Prostate gland (tissue), 2 donors: ENCODE measurements around the gene TMEM131. TPM values are rescaled to one million over a fixed set of nuclear protein-coding genes. Genes with fewer than 3 reads are reported as not detected.

Experiments used
- DNase-seq: peaks from one replicate; pipeline ENCODE4 v3.0.0-alpha.2; 2019; ENCODE audit warnings: low spot score
- H3K27ac ChIP-seq, 2 donors: fragments of 200-600 bp; sonication (generic); 2 replicates each; pipeline ENCODE4 v1.5.1; 2017 to 2019
- H3K27me3 ChIP-seq: fragments of 200-600 bp; sonication (generic); replicated peaks from 2 replicates; pipeline ENCODE4 v1.5.1; 2019; ENCODE audit not compliant: insufficient read depth
- H3K36me3 ChIP-seq, 2 donors: fragments of 200-600 bp; sonication (generic); 1 replicate in 1 of 2; 2 replicates in 1 of 2; pipeline versions ENCODE4 v1.5.1 to v1.8.1; 2017 to 2019
- H3K4me1 ChIP-seq: fragments of 200-600 bp; sonication (generic); replicated peaks from 2 replicates; pipeline ENCODE4 v1.5.1; 2019
- H3K4me3 ChIP-seq, 2 donors: fragments of 200-600 bp; sonication (generic); 2 replicates each; pipeline ENCODE4 v1.5.1; 2017 to 2019
- H3K9me3 ChIP-seq: fragments of 200-600 bp; sonication (generic); 2 replicates; pipeline ENCODE4 v1.5.1; 2017
- POLR2A ChIP-seq: fragments of 450-650 bp; IDR thresholded peaks from one replicate; pipeline ENCODE4 v1.6.1; 2016; ENCODE audit warnings: antibody characterized with exemption, mild to moderate bottlenecking
- POLR2AphosphoS5 ChIP-seq: sonication (generic); formaldehyde crosslinking; IDR thresholded peaks from one replicate; pipeline ENCODE4 v1.6.1; 2017; ENCODE audit warnings: antibody characterized with exemption
- WGBS: methylation state at CpG from one replicate; pipeline ENCODE4 v1.1.5; 2018; 5-methylcytosine and 5-hydroxymethylcytosine counted together
- intact Hi-C: fragments of 100-400 bp; cut with DNase I; formaldehyde crosslinking; loops from one replicate; pipeline ENCODE4 v1.14.2; 2022
- total RNA-seq, 2 donors: library from RNA; depleted of rRNA; stranded (reverse); fragments of >200 nt; gene quantifications; one replicate each; pipeline ENCODE4 v1.1.0, GENCODE V29; 2016
- TF ChIP-seq, protein P1 (sequence below), 4 experiments: fragments of 200-600 bp in 2 of 4; fragments of 450-650 bp in 2 of 4; sonication (generic) in 2 of 4; IDR thresholded peaks; 1 replicate in 3 of 4; 2 replicates in 1 of 4; pipeline ENCODE4 v1.5.1; 2016 to 2019; ENCODE audit warnings: antibody characterized with exemption in 4 of 4, mild to moderate bottlenecking in 2 of 4, moderate library complexity in 2 of 4

The TMEM131 gene
- total RNA-seq, 2 donors from 2014 or later: 40.6 to 42.0 TPM

DNA sequence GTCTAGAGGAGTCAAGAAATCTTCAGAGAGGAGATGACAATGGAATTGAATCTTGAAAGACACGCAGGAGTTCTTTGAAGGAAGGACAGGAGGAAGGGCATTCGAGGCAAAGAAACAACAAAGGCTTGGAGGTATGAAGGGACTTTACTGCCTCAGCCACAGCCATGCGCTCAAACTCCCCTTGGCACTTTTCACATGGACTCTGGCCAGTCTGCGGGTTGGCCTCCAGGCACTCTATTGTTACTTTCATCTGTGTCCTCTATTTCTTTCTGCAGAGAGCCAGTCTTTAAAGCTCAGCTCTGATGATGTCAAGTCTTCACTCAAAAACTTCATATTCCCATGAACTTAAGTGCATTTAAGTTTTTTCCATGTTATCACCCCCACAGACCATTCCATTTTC is 186.9 kb downstream of the TMEM131 start:
- Histone ChIP-seq H3K27me3 (no peaks in the 10 kb centered on the region), H3K27ac (no peak overlapping the region), H3K36me3 (no peaks in the 10 kb centered on the region), H3K4me3 (no peak overlapping the region), H3K4me1 (no peaks in the 10 kb centered on the region), H3K9me3 (no peaks in the 10 kb centered on the region)
- DNase-seq: no peak
- 50% methylated on average over 4 of the region's 4 CpGs for WGBS
- no peak for TF ChIP-seq POLR2AphosphoS5
- TF ChIP-seq POLR2A: no peak
- TF ChIP-seq, protein P1, sequence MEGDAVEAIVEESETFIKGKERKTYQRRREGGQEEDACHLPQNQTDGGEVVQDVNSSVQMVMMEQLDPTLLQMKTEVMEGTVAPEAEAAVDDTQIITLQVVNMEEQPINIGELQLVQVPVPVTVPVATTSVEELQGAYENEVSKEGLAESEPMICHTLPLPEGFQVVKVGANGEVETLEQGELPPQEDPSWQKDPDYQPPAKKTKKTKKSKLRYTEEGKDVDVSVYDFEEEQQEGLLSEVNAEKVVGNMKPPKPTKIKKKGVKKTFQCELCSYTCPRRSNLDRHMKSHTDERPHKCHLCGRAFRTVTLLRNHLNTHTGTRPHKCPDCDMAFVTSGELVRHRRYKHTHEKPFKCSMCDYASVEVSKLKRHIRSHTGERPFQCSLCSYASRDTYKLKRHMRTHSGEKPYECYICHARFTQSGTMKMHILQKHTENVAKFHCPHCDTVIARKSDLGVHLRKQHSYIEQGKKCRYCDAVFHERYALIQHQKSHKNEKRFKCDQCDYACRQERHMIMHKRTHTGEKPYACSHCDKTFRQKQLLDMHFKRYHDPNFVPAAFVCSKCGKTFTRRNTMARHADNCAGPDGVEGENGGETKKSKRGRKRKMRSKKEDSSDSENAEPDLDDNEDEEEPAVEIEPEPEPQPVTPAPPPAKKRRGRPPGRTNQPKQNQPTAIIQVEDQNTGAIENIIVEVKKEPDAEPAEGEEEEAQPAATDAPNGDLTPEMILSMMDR (IDR thresholded peaks at IDR 0.05): no peak
- intact Hi-C loops: loop anchor here (5.0 to 10.0 kb wide), 2 partner anchors 188 to 366 kb away; partner anchors contain the start of gene TMEM131

DNA sequence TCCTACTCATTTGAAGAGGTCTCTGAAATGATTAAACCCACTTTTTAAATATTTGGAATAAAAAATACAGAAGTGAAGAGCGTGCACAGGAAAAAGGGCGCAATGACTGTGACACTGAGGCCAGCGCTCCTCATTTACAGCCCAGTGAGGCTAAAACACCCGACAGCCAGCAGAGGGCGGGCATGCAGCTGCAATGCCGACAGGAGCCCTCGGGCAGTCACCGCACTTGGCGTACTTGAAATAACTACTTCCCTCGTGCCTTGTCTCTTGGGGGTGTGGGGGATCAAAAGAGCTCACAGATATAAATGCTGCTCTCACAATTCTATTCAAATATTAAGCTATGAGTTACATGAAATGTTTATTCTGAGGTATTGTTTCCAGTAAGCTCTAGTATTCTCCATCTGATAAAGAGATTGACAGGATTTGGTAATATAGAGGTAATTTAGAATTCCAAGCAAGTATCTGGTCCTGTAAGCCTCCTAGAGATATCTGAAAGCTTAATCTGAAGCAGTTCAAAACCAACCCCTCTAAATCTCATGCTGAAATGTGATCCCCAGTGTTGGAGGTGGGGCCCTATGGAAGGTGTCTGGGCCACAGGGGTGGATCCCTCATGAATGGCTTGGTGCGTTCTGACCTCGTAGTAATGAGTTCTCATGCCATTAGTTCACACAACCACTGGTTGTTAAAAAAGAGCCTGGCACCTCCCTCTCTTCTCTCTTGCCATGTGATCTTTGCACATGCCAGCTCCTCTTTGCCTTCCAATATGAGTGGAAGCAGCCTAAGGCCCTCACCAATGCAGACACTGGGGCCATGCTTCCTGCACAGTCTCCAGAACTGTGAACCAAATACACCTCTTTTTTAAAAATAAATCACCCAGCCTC is 188.8 kb downstream of the TMEM131 start:
- Histone ChIP-seq H3K36me3 (no peaks in the 10 kb centered on the region), H3K27ac (no peak overlapping the region), H3K27me3 (no peaks in the 10 kb centered on the region), H3K4me1 (no peaks in the 10 kb centered on the region), H3K4me3 (no peak overlapping the region), H3K9me3 (no peaks in the 10 kb centered on the region)
- intact Hi-C loops: loop anchor here (1.0 to 10.0 kb wide), 3 partner anchors 190 to 578 kb away; partner anchors contain the start of gene TMEM131
- no peak for TF ChIP-seq POLR2A
- peak; percentile 24 for TF ChIP-seq POLR2AphosphoS5
- TF ChIP-seq, protein P1 (IDR thresholded peaks at IDR 0.05): peak; percentile 85 to 94 (median 90)
- peak; percentile 80 for DNase-seq
- WGBS: 24% methylated on average over 12 of the region's 12 CpGs

DNA sequence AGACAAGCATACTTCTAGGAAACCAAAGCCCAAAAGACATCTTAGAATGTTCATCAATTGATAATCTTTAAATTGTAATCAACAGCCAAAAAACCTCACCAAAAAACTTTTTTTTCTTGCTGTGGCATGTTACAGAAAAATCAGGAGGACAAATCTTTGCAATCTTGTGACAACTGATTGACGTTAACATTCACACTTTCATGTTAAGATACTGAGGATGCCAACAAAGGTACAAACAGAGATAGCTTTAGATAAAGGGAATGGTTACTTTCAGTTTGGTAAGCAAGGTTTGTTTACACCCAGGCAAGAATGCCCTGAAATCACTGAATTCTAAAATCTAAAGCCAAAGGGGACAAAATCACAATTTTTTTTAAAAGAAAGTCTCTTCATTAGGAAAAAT is 190.0 kb downstream of the TMEM131 start:
- TF ChIP-seq, protein P1 (IDR thresholded peaks at IDR 0.05): no peak
- TF ChIP-seq POLR2A (no peak), POLR2AphosphoS5 (no peak)
- Histone ChIP-seq H3K9me3 (no peaks in the 10 kb centered on the region), H3K27me3 (no peaks in the 10 kb centered on the region), H3K4me1 (no peaks in the 10 kb centered on the region), H3K4me3 (no peak overlapping the region), H3K36me3 (no peaks in the 10 kb centered on the region), H3K27ac (no peak overlapping the region)
- intact Hi-C loops: loop anchor here (1.0 to 10.0 kb wide), 3 partner anchors 192 to 580 kb away; partner anchors contain the start of gene TMEM131
- DNase-seq: no peak
- 77% methylated on average over 1 of the region's 1 CpG for WGBS

DNA sequence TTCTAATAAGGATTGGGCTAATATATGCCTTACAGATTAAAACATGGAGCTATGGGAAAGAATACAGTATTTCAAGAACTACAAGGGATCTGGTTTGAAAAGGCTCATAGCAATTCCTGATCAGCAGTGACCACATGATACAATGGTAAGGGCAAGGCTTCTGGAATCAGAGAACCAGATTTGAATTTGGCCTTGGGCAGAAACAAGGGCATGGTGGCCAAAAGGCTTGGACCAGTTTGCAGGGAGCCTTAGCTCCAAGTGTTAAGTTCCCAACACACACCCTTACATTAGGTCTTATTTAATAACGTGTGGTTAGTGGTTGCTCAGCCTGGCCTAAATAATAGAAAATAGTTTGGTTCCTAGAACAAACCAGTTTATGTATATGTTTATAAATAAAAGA is 194.7 kb downstream of the TMEM131 start:
- no peak overlapping the region for H3K4me3 ChIP-seq
- DNase-seq: no peak
- WGBS: 86% methylated on average over 1 of the region's 1 CpG
- no peaks in the 10 kb centered on the region for H3K9me3 ChIP-seq
- no peak overlapping the region for H3K27ac ChIP-seq
- no peaks in the 10 kb centered on the region for H3K27me3 ChIP-seq
- no peaks in the 10 kb centered on the region for H3K4me1 ChIP-seq
- H3K36me3 ChIP-seq: no peaks in the 10 kb centered on the region
- intact Hi-C loops: loop anchor here (10.0 kb wide), 1 partner anchor 374 kb away; no protein-coding TSS in a partner anchor
- no peak for TF ChIP-seq POLR2A
- TF ChIP-seq POLR2AphosphoS5: no peak
- TF ChIP-seq, protein P1 (IDR thresholded peaks at IDR 0.05): no peak

DNA sequence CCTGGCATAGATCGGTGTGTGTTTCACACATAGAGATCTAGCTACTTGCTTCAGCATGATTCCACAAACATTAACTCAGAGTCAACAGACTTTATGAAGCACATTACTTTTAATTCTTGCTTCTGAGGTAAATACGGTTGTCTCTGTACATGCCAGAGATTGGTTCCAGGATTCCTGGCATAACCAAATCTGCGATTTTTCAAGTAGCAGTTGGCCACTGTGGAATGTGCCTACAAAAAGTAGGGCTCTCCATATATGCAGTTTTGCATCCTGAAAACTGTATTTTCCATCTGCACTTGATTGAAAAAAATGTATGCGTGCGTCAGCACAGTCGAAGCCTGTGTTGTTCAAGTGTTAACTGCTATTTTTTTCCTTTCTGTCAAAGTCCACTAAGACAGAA is 197.3 kb downstream of the TMEM131 start:
- TF ChIP-seq POLR2AphosphoS5 (no peak), POLR2A (no peak)
- TF ChIP-seq, protein P1 (IDR thresholded peaks at IDR 0.05): no peak
- H3K4me1 ChIP-seq: no peaks in the 10 kb centered on the region
- H3K9me3 ChIP-seq: no peaks in the 10 kb centered on the region
- H3K36me3 ChIP-seq: no peaks in the 10 kb centered on the region
- WGBS: 81% methylated on average over 6 of the region's 6 CpGs
- intact Hi-C loops: no loop called here
- no peak for DNase-seq
- H3K4me3 ChIP-seq: no peak overlapping the region
- no peak overlapping the region for H3K27ac ChIP-seq
- H3K27me3 ChIP-seq: no peaks in the 10 kb centered on the region
